MM.1S (cell line): ENCODE data around the gene OGFR.

Experiments used
- DNase-seq: peaks from one replicate; pipeline ENCODE4 v3.0.0-alpha.2; 2015
- H2AFZ ChIP-seq: fragments of 300-600 bp; sonication (generic); 2 replicates; pipeline ENCODE4 v1.6.0; 2016; ENCODE audit warnings: antibody characterized with exemption, low read length
- H3F3A ChIP-seq: fragments of 300-600 bp; sonication (generic); 2 replicates; pipeline ENCODE4 v1.6.1; 2016; ENCODE audit warnings: mild to moderate bottlenecking, antibody characterized with exemption, low read length, moderate library complexity, mixed read lengths; ENCODE audit not compliant: insufficient read depth
- H3K27ac ChIP-seq: fragments of 300-600 bp; sonication (generic); 2 replicates; pipeline ENCODE4 v1.5.1; 2016; ENCODE audit warnings: mild to moderate bottlenecking, low read length
- H3K27me3 ChIP-seq: fragments of 300-600 bp; sonication (generic); replicated peaks from 2 replicates; pipeline ENCODE4 v1.6.0; 2016; ENCODE audit warnings: low read length; ENCODE audit not compliant: insufficient read depth
- H3K36me3 ChIP-seq: fragments of 300-600 bp; sonication (generic); replicated peaks from 2 replicates; pipeline ENCODE4 v1.6.1; 2016; ENCODE audit warnings: mild to moderate bottlenecking, low read length, mixed read lengths; ENCODE audit not compliant: insufficient read depth
- H3K4me1 ChIP-seq: fragments of 300-600 bp; sonication (generic); 2 replicates; pipeline ENCODE4 v1.6.1; 2016; ENCODE audit warnings: low read length, mixed read lengths
- H3K4me2 ChIP-seq: fragments of 300-600 bp; sonication (generic); 2 replicates; pipeline ENCODE4 v1.6.0; 2016; ENCODE audit warnings: low read depth, low read length
- H3K4me3 ChIP-seq: fragments of 300-600 bp; sonication (generic); 2 replicates; pipeline ENCODE4 v1.5.1; 2016; ENCODE audit warnings: low read length, mixed read lengths
- H3K79me2 ChIP-seq: fragments of 300-600 bp; sonication (generic); 2 replicates; pipeline ENCODE4 v1.6.1; 2016; ENCODE audit warnings: mixed run types, low read length, mixed read lengths
- H3K9ac ChIP-seq: fragments of 300-600 bp; sonication (generic); 2 replicates; pipeline ENCODE4 v1.6.1; 2016; ENCODE audit warnings: low read length, mixed read lengths
- H3K9me2 ChIP-seq: fragments of 300-600 bp; sonication (generic); replicated peaks from 2 replicates; pipeline ENCODE4 v1.6.1; 2016; ENCODE audit warnings: mild to moderate bottlenecking, low read length, mixed read lengths; ENCODE audit not compliant: insufficient read depth
- H3K9me3 ChIP-seq: fragments of 300-600 bp; sonication (generic); replicated peaks from 2 replicates; pipeline ENCODE4 v1.6.1; 2016; ENCODE audit warnings: mild to moderate bottlenecking, low read length, mixed read lengths; ENCODE audit not compliant: insufficient read depth
- H4K20me1 ChIP-seq: fragments of 300-600 bp; sonication (generic); 2 replicates; pipeline ENCODE4 v1.6.1; 2016; ENCODE audit warnings: mild to moderate bottlenecking, low read length, moderate library complexity, mixed read lengths; ENCODE audit not compliant: insufficient read depth
- EZH2 ChIP-seq: fragments of 300-600 bp; sonication (generic); optimal IDR thresholded peaks from 2 replicates; pipeline ENCODE3; 2017; ENCODE audit warnings: low read depth, mild to moderate bottlenecking, antibody characterized with exemption, low read length, mixed read lengths
- EZH2phosphoT487 ChIP-seq: fragments of 300-600 bp; sonication (generic); IDR thresholded peaks from 2 replicates; pipeline ENCODE4 v1.6.1; 2018; ENCODE audit warnings: antibody characterized with exemption, low read length
- TF ChIP-seq, protein P1 (sequence below): fragments of 300-600 bp; sonication (generic); IDR thresholded peaks from 2 replicates; pipeline ENCODE4 v1.5.1; 2016; ENCODE audit warnings: antibody characterized with exemption, low read length, mixed read lengths

The OGFR gene

DNA sequence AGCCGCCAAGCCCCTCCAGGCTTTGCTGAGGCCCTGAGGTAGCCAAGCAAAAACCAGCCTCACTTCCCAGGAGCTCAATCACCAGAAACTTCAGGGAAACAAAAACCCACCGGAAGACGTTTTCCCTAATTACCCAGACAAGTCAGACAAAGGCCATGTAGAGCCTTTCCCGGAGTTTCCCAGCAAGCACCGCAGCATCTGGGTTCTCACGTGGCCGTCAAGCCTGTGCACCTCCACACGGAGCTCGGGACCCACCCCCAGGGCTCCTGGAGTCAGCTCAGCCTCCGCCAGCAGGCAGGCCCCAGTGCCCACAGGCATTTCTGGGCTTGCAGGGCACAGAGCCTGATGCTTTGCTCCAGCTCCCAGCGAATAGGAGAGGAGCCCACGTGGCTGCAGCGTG, 18.5 kb upstream of the OGFR start:
- Histone ChIP-seq H3F3A (no peaks in the 10 kb centered on the region), H2AFZ (no peak overlapping the region), H3K27me3 (peaks cover 94% of the 10 kb centered on the region), H3K9me3 (no peaks in the 10 kb centered on the region), H3K36me3 (no peaks in the 10 kb centered on the region), H3K79me2 (no peaks in the 10 kb centered on the region), H3K27ac (no peak overlapping the region), H3K9ac (no peak overlapping the region), H3K9me2 (no peaks in the 10 kb centered on the region), H4K20me1 (no peaks in the 10 kb centered on the region), H3K4me3 (no peak overlapping the region), H3K4me2 (no peak overlapping the region), H3K4me1 (no peaks in the 10 kb centered on the region)
- no peak for TF ChIP-seq EZH2phosphoT487
- TF ChIP-seq EZH2, result no peak
- TF ChIP-seq, protein P1, sequence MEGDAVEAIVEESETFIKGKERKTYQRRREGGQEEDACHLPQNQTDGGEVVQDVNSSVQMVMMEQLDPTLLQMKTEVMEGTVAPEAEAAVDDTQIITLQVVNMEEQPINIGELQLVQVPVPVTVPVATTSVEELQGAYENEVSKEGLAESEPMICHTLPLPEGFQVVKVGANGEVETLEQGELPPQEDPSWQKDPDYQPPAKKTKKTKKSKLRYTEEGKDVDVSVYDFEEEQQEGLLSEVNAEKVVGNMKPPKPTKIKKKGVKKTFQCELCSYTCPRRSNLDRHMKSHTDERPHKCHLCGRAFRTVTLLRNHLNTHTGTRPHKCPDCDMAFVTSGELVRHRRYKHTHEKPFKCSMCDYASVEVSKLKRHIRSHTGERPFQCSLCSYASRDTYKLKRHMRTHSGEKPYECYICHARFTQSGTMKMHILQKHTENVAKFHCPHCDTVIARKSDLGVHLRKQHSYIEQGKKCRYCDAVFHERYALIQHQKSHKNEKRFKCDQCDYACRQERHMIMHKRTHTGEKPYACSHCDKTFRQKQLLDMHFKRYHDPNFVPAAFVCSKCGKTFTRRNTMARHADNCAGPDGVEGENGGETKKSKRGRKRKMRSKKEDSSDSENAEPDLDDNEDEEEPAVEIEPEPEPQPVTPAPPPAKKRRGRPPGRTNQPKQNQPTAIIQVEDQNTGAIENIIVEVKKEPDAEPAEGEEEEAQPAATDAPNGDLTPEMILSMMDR, result no peak
- no peak for DNase-seq

DNA sequence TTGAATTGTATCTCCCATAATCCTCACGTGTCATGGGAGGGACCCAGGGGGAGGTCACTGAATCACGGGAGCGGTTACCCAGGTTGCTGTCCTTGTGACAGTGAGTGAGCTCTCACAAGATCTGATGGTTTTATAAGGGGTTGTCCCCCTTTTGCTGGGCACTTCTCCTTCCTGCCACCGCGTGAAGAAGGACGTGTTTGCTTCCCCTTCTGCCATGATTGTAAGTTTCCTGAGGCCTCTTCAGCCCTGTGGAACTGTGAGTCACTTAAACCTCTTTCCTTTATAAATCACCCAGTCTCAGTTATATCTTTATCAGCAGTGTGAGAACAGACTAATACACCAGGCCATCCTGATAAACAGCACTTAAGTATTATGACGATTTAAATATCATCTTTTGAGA, 17.3 kb upstream of the OGFR start:
- no peak overlapping the region for H3K27ac ChIP-seq
- H3K9me2 ChIP-seq, result no peaks in the 10 kb centered on the region
- no peaks in the 10 kb centered on the region for H4K20me1 ChIP-seq
- no peaks in the 10 kb centered on the region for H3K36me3 ChIP-seq
- H3K9ac ChIP-seq, result no peak overlapping the region
- no peak overlapping the region for H3K4me3 ChIP-seq
- no peaks in the 10 kb centered on the region for H3F3A ChIP-seq
- H2AFZ ChIP-seq, result no peak overlapping the region
- DNase-seq, result no peak
- no peaks in the 10 kb centered on the region for H3K4me1 ChIP-seq
- H3K27me3 ChIP-seq, result peaks cover 82% of the 10 kb centered on the region
- no peaks in the 10 kb centered on the region for H3K79me2 ChIP-seq
- no peak overlapping the region for H3K4me2 ChIP-seq
- TF ChIP-seq EZH2phosphoT487 (no peak), EZH2 (no peak)
- TF ChIP-seq, protein P1, result no peak
- no peaks in the 10 kb centered on the region for H3K9me3 ChIP-seq

DNA sequence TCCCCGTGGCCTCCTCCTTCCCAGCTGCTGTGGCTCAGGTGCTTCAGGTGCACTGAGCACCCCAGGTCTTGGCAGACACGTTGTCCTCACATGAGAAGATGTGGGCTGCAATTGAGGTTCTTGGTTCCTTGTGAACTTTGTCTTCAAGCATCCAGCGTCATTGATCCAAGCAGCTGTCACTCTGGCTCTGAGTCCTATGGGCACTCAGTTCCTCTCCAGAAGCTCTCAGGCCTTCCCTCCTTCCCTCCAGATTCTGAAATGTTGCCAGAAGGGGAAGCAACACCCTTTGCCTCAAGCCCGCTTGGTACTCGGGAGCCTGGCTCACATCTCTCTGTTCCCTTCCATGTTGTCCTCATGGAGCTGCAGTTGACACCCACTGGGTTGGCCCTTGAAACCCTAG, 16.8 kb upstream of the OGFR start:
- Histone ChIP-seq H3K27me3 (peaks cover 77% of the 10 kb centered on the region), H3K36me3 (no peaks in the 10 kb centered on the region), H3F3A (no peaks in the 10 kb centered on the region), H3K9ac (no peak overlapping the region), H2AFZ (no peak overlapping the region), H3K79me2 (no peaks in the 10 kb centered on the region), H3K9me3 (no peaks in the 10 kb centered on the region), H3K4me1 (no peaks in the 10 kb centered on the region), H3K27ac (no peak overlapping the region), H3K4me3 (no peak overlapping the region), H3K4me2 (no peak overlapping the region), H4K20me1 (no peaks in the 10 kb centered on the region), H3K9me2 (no peaks in the 10 kb centered on the region)
- TF ChIP-seq, protein P1, result no peak
- no peak for TF ChIP-seq EZH2phosphoT487
- no peak for TF ChIP-seq EZH2
- no peak for DNase-seq

DNA sequence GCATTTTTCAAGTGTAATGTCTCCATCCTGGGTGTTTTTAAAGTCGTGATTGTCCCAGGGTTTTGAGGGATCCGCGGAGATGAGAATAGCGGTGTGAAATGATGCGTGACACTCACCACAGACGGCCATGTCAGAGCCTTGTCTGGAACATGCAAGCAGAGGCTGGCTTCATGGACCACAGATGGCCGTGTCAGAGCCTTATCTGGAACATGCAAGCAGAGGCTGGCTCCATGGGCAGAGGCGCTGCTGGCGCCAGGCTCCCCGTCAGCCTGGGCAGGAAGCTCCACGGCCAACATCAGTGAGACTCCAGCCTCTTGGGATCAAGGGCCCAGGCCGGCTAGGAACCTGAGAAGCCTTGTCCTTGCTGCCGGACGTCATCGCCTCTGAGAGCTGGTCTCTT, 16.0 kb upstream of the OGFR start:
- Histone ChIP-seq H3K27me3 (peaks cover 69% of the 10 kb centered on the region), H3K9ac (no peak overlapping the region), H3K9me3 (no peaks in the 10 kb centered on the region), H2AFZ (no peak overlapping the region), H3K79me2 (no peaks in the 10 kb centered on the region), H3K4me2 (no peak overlapping the region), H3K9me2 (no peaks in the 10 kb centered on the region), H4K20me1 (no peaks in the 10 kb centered on the region), H3K4me1 (peaks cover 2% of the 10 kb centered on the region), H3F3A (no peaks in the 10 kb centered on the region), H3K36me3 (no peaks in the 10 kb centered on the region), H3K4me3 (no peak overlapping the region), H3K27ac (no peak overlapping the region)
- DNase-seq, result no peak
- no peak for TF ChIP-seq EZH2
